RPMI7951 (cell line): Measurements from ENCODE around the gene ST7L. TPM values are rescaled to one million over a fixed set of nuclear protein-coding genes. Genes with fewer than 3 reads are reported as not detected.
"Not testable (repeated sequence)": the region's sequence is repeated elsewhere in the genome, so short reads cannot be mapped to it uniquely, and the experiment has no call there.

Experiments
- DNase-seq: peaks from one replicate; pipeline ENCODE4 v3.0.0-alpha.2; 2012; ENCODE audit warnings: low read depth
- total RNA-seq: library from RNA; depleted of rRNA; stranded (reverse); fragments of >200 nt; shearing (Covaris generic); gene quantifications from 2 replicates; pipeline ENCODE4 v1.2.3, GENCODE V29; 2014; rRNA removed

The ST7L gene
- total RNA-seq, 1 experiment from 2014 or later, result 27.4 TPM

DNA sequence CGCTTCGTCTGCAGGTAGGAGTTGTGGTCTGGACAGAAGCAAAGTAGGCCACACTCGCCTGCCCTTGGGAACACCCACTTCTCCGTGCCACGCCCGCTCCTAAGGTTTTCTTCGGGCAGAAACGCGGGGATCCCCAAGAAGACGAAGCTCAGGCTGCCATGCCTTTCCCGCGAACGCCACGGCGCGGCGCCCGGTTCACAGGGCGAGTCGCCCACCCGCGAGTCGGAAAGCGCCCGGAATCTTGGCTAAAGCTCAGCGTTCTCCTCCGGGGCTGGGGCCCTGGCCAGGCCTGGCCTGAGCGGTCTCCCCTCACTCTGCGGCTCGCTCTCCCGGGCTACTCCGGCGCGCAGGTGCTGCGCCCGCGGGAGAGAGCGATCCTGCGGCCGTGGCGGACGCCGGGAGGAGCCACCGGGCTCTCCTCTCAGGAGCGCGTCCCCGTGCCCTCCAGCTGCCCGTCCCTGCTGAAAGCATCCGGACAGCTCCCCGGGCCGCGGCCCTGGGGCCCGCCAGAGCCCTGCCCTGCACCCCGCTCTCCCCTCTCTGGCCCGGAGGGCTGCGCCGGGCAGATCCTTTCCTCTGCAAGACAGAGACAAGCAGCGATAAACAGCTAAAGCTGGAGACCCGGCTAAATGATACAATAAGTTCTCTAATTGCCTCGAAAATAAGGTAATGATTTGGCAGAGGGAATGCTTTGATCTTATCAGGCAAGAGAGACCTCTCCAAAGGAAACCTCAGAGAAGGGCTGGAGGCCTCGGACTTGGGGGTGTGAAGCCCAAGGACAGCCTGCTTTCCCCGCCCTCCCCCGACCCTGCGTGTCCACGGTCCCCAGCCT is 116.9 kb downstream of the ST7L start:
- DNase-seq, result peak; percentile 56

DNA sequence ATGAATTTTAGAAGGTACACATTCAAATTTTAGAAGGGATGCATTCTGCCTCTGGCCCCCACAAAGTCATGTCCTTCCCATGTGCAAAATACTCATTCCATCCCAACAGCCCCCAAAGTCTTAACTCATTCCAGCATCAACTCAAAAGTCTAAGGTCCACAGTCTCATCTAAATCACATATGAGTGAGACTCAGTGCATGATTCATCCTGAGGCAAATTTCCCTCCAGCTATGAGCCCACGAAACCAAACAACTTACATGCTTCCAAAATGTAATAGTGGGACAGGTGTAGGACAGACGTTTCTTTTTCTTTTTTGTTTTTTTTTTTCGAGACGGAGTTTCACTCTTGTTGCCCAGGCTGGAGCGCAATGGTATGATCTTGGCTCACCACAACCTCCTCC is 122.7 kb downstream of the ST7L start:
- DNase-seq, result no peak

DNA sequence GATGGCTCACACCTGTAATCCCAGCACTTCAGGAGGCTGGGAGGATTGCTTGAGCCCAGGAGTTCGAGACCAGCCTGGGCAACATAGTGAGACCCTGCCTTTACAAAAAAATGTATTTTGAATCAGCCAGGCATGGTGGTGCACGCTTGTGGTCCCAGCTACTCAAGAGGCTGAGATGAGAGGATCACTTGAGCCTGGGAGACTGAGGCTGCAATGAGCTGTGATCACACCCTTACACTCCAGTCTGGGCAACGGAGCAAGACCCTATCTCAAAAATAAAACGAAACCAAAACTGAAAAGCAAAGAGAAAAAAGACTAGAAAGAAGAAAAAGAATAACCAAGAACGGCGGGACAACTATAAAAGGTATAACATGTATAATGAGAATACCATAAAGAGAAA is 125.6 kb downstream of the ST7L start:
- no peak for DNase-seq

GRCh38 chr1:112492076-112492475 is 126.9 kb downstream of the ST7L start:
- DNase-seq, result no peak

GRCh38 chr1:112488141-112488540 is 130.8 kb downstream of the ST7L start:
- no peak for DNase-seq

GRCh38 chr1:112487686-112488085 is 131.3 kb downstream of the ST7L start:
- DNase-seq, result not testable (repeated sequence)

- not testable (repeated sequence) for DNase-seq
Observed at GRCh38 chr1:112486063-112486462, 132.9 kb downstream of the ST7L start.

DNA sequence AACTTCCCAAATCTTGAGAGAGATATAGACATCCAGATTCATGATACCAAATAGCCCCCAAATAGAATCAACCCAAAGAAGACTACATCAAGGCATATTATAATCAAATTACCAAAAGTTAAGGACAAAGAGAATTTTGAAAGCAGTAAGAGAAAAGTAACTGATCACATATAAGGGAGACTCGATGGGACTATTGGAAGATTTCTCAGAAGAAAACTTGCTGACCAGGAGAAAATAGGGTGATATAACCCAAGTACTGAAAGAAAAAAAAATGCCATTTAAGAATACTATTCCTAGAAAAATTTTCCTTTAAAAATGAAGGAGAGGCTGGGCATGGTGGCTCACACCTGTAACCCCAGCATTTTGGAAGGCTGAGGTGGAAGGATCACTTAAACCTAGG is 140.6 kb downstream of the ST7L start:
- DNase-seq, result no peak

DNA sequence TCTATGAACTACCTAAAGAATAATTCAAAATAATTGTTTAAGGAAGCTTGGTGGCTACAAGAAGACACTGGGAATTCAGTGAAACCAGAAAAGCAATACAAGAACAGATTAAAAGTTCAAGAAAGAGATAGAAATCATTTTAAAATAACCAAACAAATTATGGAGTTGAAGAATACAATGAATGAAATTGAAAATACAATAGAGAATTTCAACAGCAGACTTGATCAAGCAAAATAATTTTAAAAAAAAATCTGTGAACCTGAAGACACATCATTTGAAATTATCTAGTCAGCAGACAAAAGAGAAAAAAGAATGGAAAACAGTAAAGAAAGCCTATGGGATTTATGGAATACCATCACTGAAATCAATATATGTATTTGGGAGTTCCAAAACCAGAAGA is 141.4 kb downstream of the ST7L start:
- DNase-seq, result no peak

Other genes with a start within 250 kb of the ST7L start
- 9.9 and 11.9 TPM in 2 replicates for gene CTTNBP2NL, start 222.9 kb downstream of the ST7L start, total RNA-seq
- gene WNT2B, start 110.2 kb downstream of the ST7L start, total RNA-seq, result under 0.01 TPM in 1 of 2 replicates, not detected in the other
- gene CAPZA1, start 691 bp upstream of the ST7L start, total RNA-seq, result 251 and 265 TPM in 2 replicates
- gene MOV10, start 55.5 kb upstream of the ST7L start, total RNA-seq, result 36.3 and 56.7 TPM in 2 replicates
- gene RHOC, start 88.0 kb upstream of the ST7L start, total RNA-seq, result 525 and 582 TPM in 2 replicates
- 0.29 and 0.84 TPM in 2 replicates for gene PPM1J, start 96.2 kb upstream of the ST7L start, total RNA-seq